ENCODE results near the gene PLBD2.

Gene PLBD2

DNA sequence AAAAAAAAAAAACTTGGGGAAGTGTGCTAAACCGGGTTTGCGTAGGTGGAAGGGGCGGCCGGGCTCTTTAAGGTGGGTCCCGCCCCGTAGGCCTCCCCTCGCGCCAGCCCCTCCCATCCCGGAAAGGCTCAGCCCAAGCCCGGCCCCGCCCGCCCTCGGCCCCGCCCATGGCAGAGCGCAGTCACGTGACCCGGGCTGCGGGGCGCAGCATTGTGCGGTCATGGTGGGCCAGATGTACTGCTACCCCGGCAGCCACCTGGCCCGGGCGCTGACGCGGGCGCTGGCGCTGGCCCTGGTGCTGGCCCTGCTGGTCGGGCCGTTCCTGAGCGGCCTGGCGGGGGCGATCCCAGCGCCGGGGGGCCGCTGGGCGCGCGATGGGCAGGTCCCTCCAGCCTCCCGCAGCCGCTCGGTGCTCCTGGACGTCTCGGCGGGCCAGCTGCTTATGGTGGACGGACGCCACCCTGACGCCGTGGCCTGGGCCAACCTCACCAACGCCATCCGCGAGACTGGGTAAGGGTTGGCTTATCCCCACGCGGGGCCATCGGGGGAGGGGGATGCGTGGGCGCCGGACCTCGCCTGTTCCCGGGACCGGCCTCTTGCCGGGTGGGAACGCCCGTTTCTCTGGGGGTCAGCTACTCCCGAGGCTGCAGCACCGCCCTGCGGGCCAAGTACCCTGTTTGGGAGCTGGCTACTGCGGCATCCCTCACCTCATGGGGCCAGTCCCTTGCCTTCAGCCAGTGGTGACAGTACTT is at the start of gene PLBD2:
Gene PLBD2 (plus strand): TSS at position 207 of the 752 bp plus-strand sequence. CDS start 14 bp downstream, at position 221.
- peak; percentile 93 for DNase-seq

- DNase-seq = no peak
Observed at GRCh38 chr12:113310489-113310888, 47.9 kb upstream of the PLBD2 start.

DNA sequence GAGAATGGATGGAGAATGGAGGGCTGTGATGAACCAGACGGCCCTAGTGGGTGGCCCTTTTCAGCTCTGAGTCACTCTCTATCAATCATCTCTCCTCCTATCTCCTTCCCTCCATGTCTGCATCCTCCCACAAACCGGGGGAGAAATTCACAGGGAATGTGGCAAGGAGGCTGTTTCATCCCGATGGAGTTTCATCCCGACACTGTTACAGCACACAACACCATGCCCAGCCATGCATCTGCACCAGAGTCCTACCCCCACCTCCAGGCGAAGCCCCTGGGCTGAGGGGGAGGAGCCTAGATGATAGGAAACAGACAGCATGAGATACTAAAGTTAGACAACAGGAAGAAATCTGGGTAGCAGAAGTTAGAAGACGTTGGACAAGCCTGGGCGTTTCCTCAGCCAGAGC is 44.3 kb upstream of the PLBD2 start:
- no peak for DNase-seq

DNA sequence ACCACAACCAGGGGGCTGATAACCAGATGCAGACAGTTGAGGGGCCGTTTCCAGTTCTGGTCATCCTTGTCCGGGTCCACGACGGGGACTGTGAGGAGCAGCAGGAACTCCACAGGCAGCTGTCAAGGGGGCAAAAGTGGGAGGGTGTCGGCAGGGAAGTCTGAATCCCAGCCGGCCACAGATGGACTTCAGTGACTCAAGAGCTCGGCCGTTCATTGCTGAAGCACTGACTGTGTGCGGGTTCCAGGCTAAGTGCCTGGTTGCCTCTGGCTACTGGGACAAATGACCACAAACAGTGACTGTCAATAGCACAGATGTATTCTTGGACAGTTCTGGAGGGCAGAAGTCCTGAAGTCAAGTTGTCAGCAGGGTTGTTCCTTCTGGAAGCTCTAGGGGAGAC is 43.0 kb upstream of the PLBD2 start:
- no peak for DNase-seq

DNA sequence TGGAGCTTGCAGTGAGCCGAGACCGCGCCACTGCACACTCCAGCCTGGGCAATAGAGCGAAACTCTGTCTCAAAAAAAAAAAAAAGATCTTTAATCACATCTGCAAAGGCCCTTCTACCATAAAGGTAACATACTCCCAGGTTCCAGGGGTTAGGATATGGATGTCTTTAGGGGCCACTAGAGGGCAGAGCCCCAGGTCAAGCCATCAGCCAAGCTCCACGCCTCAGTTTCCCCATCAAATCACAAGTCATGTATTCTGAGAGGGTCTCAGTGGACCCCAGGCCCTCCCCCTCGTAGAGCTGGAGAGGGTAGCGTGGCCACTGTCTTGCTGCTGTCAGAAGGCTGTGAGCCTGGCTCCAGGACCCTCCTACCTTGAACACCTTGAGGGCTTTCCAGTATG is 42.2 kb upstream of the PLBD2 start:
- DNase-seq = no peak

GRCh38 chr12:113317122-113317521 is 41.3 kb upstream of the PLBD2 start:
- no peak for DNase-seq

- no peak for DNase-seq
Observed at GRCh38 chr12:113318046-113318656, 40.2 kb upstream of the PLBD2 start.

DNA sequence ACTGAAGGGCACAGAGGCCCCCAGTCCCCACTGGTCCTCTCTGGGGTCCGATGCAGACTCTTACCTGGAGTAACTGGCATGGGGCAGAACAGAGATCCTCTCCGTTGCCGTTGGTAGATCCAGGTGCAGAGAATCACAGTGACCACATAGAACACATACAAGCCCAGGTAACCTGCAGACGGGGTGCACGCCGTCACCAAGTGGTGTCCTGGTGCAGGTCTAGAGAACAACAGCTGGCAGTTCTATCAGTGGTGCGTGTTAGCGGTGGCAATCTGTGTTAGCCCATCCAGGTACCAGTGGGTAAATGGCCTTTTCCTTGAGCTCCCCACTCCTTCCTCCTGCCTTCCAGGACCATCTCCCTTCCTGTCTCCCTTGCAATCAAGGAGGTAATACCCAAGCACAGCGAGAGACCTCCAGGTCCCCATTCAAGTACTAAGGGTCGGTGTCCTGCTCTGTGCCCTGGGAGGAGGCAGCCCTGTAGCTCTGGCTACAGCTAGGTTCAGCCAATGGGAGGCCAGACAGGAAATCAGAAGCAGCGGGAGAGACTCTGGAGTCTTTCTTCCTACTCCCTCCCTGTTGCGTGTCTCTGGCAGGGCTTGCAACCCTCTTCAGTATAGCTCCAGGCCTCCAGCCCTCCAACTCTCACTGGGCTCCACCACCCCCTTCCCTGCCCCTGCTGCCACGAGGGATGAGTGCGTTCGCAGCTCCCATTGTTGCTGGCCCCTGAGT is 39.3 kb upstream of the PLBD2 start:
- DNase-seq = no peak

DNA sequence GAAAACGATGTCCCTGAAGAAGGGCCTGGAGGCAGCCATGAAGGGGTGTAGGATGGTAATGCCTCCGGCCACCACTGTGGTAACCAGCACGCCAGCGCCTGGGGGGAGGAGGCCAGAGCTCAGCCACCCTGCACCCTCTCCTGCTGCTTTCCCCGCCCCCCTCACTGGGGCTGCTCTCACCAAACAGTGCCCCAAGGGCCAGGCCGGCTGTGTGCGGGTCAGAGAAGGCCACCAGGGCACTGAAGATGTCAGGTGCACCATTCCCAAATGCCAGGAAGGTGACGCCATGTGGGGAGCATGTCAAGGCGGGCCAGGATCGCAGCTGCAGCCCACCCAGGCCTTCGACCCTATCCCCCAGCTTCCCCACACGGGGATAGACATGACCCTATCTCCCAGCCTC is 38.0 kb upstream of the PLBD2 start:
- no peak for DNase-seq

- DNase-seq = no peak
Observed at GRCh38 chr12:113322343-113322742, 36.0 kb upstream of the PLBD2 start.

GRCh38 chr12:113325916-113326315 is 32.5 kb upstream of the PLBD2 start:
- DNase-seq = no peak

- no peak for DNase-seq
Observed at GRCh38 chr12:113326775-113327395, 31.5 kb upstream of the PLBD2 start.

GRCh38 chr12:113328368-113328889 is 30.0 kb upstream of the PLBD2 start:
- DNase-seq = no peak

DNA sequence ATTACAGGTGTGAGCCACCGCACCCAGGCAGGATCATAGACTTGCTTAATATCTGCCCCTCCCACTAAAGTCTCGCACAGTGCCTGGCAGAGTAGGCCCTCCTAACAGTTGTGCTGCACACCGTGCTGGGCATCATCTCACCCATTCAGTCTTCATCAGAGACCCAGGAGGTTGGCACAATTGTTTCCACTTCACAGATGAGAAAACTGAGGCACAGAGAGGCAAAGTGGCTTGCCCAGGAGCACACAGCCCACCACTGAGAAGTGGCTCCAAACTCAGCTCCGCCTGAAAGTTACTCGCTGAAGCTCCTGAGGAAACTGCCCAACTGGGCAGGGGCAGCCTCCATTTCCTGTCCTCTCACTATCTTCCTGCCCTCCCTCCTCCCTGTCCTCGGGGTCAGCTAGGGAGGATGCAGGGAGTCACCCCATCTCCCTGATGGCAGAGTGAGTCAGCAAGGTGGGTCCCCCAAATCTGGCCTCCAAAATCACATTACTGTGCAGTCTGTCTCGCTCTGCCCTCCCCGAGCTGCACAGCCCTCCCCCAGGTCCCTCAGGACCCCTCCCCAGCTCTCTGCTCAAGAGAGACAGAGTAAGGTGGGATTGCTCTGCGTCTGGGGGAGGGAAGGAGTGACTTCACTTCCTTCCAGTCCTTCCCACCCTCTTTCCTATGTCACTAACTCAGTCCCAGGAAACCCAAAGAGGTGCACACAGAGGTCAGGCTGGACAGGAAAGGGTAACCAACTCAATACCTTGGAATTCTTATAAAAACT is 29.2 kb upstream of the PLBD2 start:
- DNase-seq = no peak

DNA sequence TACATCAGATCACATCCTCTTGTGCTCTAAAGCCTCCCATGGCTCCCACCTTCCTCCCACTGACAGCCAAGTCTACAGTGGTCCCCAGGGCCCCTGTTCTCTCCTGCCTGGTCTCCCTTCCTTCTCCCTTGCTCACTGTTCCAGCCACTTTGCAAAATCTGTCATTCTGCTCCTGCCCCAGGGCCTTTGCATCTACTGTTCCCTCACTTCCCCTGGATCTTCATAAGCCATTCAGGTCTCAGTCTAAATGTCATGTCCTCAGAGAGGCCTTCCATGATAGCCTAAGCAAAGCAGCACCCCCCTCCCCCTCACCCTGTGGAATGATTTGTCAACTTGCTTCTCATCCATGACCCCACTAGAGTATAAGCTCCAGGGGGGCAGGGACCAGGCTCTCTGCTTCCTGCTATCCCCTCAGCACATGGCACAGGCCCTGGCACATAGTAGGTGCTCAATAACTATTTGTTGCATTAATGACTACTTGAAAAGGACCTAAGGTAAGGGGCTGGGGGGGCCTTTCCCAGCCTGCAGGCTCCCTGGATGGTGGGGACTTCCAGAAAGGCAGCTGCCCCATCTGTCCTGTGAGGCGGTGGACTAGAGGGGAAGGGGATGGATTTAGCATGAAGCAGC is 28.5 kb upstream of the PLBD2 start:
- DNase-seq = no peak

GRCh38 chr12:113330505-113330904 is 27.9 kb upstream of the PLBD2 start:
- no peak for DNase-seq

GRCh38 chr12:113332688-113333417 is 25.5 kb upstream of the PLBD2 start:
- DNase-seq = no peak

DNA sequence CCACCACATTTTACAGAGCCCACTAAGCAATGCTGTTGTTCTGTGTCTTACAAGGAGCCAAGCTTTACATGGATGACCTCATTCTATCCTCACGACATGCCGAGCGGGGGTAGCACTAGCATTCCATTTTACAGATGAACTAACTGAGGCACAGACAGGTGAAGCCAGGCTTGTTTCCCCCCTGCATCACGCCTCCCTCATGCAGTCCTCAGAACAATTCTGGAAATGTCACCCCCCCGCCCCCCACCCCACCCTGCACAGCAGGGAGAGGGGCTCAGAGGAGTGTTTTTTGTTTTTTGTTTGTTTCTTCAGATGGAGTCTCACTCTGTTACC is 25.0 kb upstream of the PLBD2 start:
- DNase-seq = no peak

DNA sequence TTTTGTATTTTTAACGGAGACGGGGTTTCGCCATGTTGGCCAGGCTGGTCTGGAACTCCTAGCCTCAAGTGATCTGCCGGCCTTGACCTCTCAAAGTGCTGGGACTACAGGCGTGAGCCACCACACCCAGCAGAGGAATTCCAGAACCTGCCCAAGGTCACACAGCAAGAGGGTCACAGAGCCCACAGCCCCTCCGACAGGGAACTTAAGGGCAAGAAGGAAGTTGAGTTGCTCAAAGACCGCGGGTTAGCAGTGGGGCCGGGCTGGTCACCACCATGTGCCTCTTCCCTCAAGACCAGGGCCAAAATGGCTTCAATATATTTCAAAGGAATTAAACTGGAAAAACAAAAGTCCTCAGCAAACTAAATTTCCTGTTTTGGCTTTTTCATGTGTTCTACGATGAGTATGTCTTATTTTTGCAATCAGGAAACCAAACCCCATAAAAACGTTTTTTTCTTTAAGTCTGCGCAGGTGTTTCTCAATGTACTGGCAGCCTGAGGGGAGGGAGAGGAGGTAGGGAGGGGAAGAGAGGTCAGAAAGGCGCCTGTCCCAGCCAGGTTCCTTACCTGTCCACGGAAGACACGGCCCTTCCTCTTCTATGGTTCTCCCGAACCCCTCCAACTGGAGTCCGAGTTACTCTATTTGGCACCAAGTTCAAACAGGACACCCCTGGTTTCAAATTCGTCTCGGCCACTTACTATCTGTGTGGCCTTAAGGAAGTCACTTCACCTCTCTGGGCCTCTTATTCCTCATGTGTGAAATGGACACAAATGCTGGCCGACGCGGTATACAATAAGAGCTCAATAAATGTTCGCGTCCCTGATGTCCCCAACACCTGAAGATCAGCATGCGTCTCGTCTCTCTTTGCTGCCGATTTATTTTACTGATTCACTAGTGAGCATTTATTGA is 24.3 kb upstream of the PLBD2 start:
- no peak for DNase-seq

DNA sequence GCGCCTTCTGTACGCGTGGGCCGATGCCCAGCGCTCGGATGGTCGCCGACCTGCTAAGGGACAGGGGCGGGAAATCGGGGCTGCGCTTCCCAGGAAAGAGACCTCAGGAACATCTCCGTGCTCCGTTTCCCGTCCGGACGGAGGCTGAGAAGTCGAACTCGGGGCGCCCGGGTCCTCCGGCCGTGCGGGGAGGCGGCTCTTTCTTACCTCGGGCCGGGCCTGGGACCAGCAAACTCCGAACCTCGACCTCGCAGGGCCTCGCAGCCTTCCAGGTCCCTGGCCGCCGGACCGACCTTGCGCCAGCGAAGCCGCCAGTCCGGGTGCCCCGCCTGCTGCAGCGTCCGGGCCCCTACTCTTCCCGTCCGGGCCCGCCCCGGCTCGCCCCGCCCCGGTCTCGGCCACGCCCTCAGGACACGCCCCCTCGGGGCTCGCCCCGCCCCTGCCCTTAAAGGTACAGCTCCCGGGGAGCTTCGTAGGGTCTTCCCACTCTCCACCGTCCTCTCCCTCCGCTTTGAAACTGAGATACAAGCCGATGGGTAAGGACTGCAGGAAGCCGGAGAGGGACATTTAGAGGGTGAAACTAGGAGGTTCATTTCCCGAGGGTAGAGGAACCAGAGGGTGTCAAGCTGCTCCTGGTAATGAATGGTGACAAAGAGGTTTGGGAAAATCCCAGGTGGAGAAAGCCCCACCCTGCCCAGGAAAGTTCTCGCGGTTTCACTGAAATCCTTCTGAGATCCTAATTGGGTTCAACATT is 23.4 kb upstream of the PLBD2 start, which contains the start of gene SLC8B1:
Gene SLC8B1 (minus strand): TSS at position 324 of the 754 bp plus-strand sequence. CDS start 2,231 bp downstream, outside the sequence.
- peak; percentile 88 for DNase-seq

Data from activated CD8-positive, alpha-beta memory T cell treated with anti-CD3 and anti-CD28 coated beads, Interleukin-2, amount 50 U/mL, for 4 hours (primary cell).